Choroid plexus epithelial cell (primary cell): Measurements from ENCODE around the gene PSMG4.

Experiments used
- DNase-seq: peaks from one replicate; pipeline ENCODE4 v3.0.0-alpha.2; 2010; ENCODE audit warnings: low read depth
- H3K4me3 ChIP-seq: 2 replicates; pipeline ENCODE4 v1.5.1; 2011; ENCODE audit warnings: low read depth, mild to moderate bottlenecking, control low read depth, low read length, moderate library complexity
- CTCF ChIP-seq: conservative IDR thresholded peaks from 2 replicates; pipeline ENCODE4 v1.5.1; 2011; ENCODE audit warnings: low read depth, mild to moderate bottlenecking, control low read depth, inconsistent platforms, low read length, moderate library complexity

The PSMG4 gene

DNA sequence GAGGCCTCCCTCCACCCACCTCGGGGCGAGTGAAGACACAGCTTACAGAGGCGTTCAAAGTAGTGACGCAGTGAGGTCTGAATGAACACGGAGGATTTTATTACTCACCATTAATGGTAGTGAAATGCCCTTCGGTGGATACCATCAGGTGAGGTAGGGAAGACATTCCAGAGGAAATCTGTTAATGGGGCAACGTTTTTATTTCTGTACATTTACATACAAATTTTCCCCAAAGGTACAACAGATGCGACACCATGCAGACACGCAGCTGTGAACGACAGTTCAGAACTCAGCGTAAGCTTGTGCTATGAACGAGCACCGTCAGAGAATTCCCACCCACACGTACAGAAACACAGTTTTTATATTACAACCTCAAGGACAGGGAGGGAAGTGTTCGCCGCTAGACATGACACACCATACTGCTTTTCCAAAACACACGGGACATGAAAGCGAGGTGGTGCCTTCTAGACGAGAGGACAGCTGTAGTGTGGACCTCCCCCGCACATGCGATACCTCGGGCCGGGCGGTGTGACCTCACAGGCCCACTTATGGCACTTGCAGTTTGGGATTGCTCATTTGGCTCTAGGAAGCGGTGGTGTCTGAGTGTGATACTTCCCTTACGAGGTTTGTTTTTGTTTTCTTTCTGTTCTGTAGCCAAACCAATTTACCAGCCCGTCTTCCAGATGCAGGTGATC, 10.7 kb downstream of the PSMG4 start:
- H3K4me3 ChIP-seq = no peak overlapping the region
- DNase-seq = no peak
- no peak for TF ChIP-seq CTCF

GRCh38 chr6:3270258-3270657, 11.5 kb downstream of the PSMG4 start:
- H3K4me3 ChIP-seq = no peak overlapping the region
- TF ChIP-seq CTCF = no peak
- no peak for DNase-seq

DNA sequence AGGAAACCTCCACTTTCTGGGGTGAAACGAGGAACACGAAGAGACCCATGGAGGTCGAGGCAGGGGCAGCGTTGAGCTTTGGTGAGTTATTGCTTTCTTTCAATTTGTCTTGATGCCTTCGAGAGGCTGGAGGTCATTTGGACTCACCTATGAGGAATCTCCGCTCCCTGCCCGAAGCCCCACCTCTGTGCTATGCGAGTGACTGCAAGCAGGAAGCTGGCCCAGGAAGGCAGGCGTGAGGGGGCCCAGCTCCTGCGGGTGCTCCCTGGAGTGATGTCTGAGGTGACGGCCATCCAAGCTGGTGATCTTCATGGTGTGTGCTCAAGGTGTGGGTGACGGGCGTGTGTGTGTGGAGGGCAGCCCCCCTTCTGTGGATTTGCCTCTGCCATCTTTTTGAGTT, 13.0 kb downstream of the PSMG4 start:
- no peak for DNase-seq
- TF ChIP-seq CTCF = no peak
- H3K4me3 ChIP-seq = no peak overlapping the region

DNA sequence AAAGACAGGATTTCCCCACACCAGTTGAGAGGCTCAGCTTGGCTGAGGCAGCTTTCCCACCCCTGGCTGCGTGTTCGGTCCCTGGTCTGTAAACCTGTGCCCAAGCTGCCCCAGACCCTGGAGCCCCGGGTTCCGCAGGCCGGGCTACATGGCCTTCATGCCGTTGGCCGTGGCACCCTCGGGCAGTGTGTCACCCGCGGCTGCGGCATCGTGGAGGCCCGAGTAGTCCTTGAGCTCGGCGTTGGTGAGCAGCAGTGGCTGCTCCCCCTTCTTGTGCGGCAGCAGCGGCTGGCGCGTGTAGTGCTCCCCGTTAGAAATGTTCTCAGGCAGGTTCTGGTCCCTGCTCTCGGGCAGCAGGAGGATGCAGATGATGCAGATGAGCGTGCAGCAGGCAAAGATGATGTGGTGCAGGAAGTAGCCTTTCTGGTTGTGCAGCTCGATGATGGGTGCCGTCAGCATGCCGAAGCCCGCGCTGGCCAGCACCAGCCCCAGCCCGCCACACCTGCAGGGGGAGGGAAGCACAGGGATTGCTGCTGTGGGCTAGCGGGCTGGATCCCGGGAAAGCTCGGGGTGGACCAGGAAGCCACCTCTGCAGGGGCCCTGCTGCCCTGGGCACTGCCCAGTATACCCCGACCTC, 14.3 kb downstream of the PSMG4 start:
- DNase-seq = no peak
- TF ChIP-seq CTCF = no peak

DNA sequence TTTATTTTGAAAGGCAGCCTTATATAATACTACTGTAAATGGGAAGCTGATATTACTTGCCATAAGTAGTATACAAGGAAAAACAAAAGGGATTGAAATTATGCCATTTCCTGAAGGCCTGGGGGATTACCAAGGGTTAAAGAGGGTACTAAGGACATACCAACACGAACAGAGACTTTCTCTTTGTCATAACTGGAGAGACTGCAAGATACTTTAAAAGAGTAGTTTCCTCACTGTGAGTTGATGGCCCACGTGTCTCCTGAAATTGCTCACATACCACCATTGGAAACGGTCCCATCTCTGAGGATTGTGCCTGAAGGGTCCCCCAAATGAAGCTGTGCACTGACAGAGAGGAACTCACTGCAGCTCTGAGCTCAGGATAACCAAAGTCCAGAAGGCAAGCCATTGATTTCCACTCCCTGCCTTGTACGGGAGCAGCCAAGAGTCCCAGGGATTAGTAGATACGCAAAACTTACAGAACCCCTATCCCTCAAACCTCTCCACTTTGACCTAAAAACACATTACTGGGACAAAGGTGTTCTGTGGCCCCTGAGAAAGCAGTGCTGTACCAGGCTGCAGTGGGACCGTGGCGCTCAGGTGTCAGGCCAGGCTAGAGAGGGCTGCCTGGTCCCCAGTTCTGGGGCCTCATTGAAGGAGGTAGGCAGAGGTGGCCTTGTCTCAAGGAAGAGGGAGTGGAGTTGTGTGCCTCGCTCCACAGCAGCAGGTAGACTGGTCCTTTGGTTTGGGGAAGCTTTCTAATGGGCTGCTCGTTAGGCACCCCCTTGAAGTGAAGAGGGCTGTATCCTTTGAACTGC, 15.2 kb downstream of the PSMG4 start:
- no peak for TF ChIP-seq CTCF
- no peak overlapping the region for H3K4me3 ChIP-seq
- DNase-seq = no peak

More for the DNA sequence above, 14.3 kb downstream of the PSMG4 start:
- no peak overlapping the region for H3K4me3 ChIP-seq

DNA sequence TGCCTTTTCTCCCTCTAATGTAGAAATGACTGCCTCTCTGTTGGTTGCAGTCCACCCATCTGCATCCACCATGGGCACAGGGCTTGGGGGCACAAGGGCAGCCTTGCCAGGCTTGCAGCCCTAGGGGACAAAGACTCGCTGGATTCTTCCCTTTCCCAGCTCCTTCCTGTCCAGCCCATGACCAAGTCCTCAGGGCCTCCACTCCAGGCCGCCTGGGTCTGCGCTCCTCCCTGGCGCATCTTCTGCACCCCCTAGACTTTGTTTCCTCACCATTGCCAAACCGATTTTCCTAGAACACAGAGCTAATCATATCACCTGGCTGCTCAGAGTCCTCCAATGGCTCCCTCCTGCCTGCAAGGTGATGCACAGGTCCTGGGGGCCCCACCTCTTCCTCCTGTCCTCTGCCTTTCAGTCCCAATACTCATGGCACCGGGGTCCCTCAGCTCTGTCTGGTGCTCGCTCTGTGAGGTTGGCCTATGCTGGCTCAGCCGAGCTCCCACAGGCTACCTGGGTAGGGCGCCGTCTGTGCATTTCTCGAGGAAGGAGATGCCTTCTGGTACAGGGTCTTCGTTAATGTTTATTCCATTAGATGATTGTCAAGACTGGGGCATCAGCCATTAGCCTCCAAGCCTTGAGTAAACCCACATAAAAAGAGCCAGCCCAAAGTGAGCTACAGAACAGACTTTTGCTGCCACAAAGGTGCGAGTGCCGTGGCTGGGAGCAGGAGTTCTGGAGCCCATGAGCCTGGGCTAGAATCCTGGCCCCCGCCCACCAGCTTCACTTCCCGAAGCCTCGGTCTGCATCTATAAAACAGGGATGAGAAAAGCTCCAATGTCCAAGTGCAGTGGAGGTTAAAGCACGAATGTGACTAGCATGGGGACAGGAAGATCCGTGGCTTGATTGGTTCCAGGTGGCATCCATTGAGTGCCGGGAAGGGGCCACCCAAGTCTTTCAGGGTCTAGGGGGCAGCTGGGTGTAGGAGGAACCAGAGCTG, 17.7 kb downstream of the PSMG4 start:
- no peak for DNase-seq
- no peak for TF ChIP-seq CTCF
- H3K4me3 ChIP-seq = no peak overlapping the region
